Measurements from ENCODE around the gene PTPN12.
"Not testable (repeated sequence)": the region's sequence is repeated elsewhere in the genome, so short reads cannot be mapped to it uniquely, and the experiment has no call there.

Gene PTPN12

DNA sequence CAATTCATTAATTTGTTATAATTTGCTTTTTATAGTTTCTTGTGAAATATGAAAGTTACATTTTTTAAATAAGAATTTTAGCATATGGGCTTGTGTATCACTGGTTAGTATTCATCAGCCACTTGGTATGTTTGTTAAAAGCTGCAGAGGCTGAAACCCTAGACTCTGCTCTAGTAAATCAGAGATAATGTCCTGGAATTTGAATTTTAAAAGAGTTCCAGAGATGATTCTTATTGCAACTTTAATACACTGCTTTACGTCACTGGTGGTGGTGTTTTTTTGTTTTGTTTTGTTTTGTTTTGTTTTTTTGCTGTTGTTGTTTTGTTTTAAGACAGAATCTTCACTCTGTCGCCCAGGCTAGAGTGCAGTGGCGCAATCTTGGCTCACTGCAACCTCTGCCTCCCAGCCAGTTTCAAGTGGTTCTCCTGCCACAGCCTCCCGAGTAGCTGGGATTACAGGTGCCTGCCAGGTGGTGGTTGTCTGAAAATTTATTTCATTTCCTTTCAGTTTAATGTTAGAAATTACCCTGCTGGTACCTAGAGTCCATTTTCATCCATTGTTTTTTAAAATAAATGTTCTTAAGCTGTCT is 43.8 kb downstream of the PTPN12 start:
- no peak for DNase-seq

DNA sequence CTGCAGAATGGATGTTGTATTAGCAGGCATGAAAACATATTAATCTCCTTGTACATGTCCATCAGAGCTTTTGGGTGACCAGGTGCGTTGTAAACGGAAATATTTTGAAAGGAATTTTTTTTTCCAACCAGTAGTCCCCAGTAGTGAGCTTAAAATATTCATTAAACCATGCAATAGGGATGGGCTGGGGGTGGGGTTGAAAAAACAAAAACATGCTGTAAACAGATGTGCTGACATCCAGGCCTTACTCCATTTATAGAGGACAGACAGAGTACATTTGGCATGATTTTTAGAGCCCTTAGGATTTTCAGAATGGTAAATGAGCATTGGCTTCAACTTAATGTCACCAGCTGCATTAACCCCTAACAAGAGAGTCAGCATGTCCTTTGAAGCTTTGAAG is 50.2 kb downstream of the PTPN12 start:
- DNase-seq, result no peak

DNA sequence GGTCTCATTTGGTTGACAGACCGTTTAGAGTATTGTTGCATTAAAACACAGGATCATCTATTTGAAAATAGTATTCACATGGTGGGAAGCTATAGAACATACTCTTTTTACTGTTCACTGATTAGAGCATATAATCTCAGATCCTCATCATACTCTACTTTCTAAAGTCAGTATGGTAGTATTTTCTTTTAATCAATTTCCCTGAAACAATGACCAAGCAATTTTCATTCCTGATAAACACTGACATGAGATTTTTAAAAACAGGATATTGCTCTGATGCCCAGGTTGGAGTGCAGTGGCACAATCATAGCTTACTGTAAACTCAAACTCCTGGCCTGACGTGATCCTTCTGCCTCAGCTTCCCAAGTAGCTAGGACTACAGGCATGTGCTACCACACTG is 63.9 kb downstream of the PTPN12 start:
- DNase-seq, result no peak

GRCh38 chr7:77606562-77606961 is 69.5 kb downstream of the PTPN12 start:
- DNase-seq, result no peak

DNA sequence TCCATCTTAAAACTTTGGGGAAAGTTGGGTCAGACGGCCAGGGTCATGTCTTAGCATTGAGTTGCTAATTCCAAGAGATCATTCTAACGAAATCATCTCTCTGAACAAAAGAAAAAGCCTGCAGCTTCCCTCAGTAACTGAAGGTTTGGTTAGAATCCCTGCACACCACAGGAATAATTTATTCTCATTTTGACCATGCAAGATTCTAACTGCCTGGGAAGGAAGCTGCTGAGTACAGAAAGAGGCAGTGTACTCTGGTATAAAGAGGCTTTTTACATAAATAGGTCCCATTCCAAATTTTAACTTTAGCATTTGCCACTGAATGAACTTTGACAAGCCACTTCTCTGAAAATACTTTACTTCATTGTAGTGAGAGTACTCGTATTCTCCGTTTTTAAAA is 82.2 kb downstream of the PTPN12 start:
- DNase-seq, result no peak

- no peak for DNase-seq
Observed at GRCh38 chr7:77626586-77627308, 89.7 kb downstream of the PTPN12 start.

DNA sequence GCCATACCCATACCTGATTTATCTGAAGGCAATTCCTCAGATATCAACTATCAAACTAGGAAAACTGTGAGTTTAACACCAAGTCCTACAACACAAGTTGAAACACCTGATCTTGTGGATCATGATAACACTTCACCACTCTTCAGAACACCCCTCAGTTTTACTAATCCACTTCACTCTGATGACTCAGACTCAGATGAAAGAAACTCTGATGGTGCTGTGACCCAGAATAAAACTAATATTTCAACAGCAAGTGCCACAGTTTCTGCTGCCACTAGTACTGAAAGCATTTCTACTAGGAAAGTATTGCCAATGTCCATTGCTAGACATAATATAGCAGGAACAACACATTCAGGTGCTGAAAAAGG is 90.2 kb downstream of the PTPN12 start:
- no peak for DNase-seq

- DNase-seq, result no peak
Observed at GRCh38 chr7:77629797-77630196, 92.7 kb downstream of the PTPN12 start.

DNA sequence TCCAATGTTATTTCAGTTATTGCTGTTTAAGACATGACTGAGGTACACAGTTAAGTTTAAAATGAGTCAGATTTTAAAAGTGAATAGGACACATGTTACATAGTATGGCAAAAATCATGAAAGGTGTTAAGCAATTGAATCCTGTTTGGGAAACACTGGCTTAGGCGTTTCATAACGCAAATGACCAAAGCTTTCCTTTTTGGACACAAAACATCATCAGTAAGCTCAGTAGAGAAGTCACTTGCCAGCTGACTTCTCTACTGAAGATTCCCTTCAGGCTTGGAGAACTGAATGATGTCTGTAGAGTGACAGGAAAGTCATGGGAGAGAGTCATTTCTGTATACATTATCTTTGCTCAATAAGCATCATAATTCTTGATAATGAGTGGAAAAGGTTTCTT is 94.7 kb downstream of the PTPN12 start:
- no peak for DNase-seq

GRCh38 chr7:77644774-77645173 is 107.7 kb downstream of the PTPN12 start:
- no peak for DNase-seq

DNA sequence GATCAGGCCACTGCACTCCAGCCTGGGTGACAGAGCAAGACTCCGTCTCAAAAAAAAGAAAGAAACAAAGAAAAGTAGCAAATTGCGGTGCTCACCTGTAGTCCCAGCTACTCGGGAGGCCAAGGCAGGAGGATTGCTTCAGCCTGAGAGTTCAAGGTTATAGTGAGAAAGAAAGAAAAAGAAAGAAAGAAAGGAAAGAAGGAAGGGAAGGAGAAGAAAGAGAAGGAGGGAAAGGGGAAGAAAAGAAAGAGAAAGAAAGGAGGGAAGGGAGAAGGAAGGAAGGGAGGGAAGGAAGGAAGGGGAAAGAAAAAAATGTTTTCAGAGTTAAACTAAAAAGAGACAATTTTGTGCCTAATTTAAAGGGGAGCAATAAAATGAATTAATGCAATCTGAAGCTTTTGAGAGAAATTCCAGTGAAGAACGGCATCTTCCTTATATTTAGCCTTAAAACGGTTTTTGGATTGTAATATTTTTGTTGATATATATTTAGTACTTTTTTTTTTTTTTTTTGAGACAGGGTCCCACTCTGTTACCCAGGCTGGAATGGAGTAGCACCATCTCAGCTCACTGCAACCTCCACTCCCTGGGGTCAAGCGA is 111.7 kb downstream of the PTPN12 start:
- no peak for DNase-seq

- no peak for DNase-seq
Observed at GRCh38 chr7:77649716-77650349, 112.7 kb downstream of the PTPN12 start.

- DNase-seq, result peak; percentile 55
Observed at GRCh38 chr7:77651575-77652162, 114.6 kb downstream of the PTPN12 start.

DNA sequence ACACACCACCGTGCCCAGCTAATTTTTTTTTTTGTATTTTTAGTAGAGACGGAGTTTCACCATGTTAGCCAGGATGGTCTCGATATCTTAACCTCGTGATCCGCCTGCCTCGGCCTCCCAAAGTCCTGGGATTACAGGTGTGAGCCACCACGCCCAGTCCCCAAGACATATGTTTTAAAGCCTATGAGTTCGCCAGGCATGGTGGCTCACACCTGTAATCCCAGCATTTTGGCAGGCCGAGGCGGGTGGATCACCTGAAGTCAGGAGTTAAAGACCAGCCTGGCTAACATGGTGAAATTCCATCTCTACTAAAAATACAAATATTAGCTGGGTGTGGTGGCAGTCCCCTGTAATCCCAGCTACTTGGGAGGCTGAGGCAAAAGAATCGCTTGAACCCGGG is 115.7 kb downstream of the PTPN12 start:
- not testable (repeated sequence) for DNase-seq

DNA sequence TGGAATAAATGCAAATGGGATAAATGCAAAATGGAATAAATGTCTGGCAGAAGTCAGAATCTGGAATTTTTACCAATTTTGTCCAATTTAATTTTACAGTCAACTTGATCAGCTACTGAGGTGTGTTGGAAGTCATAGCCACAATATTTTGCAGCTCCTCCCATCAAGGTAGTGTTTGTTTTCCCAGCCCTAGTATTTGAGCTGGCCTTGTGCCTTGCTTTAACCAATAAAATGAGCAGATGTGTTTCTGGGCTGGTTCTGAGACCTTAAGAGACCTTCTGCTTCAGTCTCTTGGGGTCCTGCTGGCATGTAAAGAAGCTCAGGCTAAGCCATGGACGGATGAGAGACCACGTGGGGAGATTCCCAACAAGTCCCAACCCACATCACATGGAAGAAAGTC is 116.5 kb downstream of the PTPN12 start:
- no peak for DNase-seq

GRCh38 chr7:77655356-77655755 is 118.3 kb downstream of the PTPN12 start:
- DNase-seq, result no peak

DNA sequence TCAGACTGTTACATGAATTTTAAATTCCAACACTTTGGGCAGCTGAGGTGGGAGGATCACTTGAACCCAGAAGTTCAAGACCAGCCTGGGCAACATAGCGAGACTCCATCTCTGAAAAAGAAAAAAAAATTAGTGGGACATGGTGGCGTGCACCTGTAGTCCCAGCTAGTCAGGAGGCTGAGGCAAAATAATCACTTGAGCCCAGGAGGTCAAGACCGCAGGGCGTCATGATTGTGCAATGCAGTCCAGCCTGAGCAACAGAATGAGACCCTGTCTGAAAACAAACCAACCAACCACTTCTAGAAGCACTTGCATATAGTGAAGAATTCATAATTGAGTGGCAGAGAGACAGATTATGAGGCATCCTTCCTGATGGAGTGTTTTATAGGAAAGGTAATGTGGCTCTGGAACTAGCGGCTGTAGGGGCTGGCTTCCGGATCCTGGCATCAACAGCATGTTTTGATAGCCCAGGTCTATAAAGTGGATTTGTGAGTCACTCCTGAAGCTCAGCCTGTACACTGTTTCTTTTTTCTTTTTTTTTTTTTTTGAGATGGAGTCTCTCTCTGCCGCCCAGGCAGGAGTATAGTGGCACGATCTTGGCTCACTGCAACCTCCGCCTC is 118.9 kb downstream of the PTPN12 start:
- no peak for DNase-seq

- DNase-seq, result peak; percentile 54 to 71
Observed at GRCh38 chr7:77657427-77658224, 120.5 kb downstream of the PTPN12 start.

DNA sequence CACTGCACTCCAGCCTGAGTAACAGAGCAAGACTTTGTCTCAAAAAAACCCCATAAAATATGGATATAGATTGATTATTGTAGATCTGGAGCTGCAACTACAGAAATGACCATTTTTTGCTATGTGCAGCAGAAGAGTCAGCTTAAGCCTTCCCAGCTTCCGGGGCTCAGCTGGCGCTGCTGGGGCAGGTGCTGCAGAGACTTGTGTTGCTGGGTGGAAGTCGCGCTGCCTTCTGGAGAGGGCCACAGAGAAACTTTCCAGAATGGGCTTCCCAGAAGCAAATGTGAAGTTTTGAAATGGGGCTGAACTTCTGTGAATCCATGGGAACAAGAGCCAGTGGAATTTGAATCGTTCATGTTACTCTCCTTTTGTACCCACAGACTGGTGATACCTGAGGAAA is 121.8 kb downstream of the PTPN12 start:
- DNase-seq, result no peak

DNA sequence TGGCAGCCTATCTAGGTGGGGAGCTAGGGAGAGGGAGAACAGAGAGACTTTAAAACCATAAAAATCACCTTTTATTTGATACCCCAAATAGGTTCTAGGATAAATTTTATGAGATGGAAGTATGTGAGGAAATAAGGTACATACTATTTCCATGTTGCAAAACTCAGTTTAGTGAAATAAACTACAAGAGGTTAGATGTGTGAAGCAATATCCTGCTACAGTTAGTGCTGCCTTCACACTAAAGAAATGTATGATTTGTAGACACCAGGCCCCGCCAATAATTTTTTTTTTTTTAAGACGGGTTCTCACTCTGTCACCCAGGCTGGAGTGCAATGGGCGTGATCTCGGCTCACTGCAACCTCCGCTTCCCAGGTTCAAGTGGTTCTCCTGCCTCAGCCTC is 124.7 kb downstream of the PTPN12 start:
- no peak for DNase-seq

DNA sequence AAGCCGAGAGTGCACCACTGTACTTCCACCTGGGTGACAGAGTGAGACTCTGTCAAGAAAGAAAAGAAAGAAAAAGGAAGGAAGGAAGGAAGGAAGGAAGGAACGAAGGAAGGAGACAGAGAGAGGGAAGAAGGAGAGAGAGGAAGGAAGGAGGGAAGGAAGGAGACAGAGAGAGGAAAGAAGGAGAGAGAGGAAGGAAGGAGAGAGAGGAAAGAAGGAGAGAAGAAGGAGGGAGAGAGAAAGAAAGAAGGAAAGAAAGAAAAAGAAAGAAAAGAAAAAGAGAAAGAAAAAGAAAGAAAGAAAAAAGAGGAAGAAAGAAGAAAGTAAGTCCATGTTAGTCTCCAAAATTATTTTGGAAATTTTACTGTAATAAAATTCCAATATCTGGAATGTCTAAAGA is 125.8 kb downstream of the PTPN12 start:
- no peak for DNase-seq

- DNase-seq, result no peak
Observed at GRCh38 chr7:77664715-77665114, 127.6 kb downstream of the PTPN12 start.

All from Kasumi-1 (cell line).